HCT116 (cell line): ENCODE results near the gene ADORA1. TPM values are rescaled to one million over a fixed set of nuclear protein-coding genes. Genes with fewer than 3 reads are reported as not detected.

Experiments used
- ATAC-seq: fragments of 200-7000 bp; cut with Tn5 transposase; 2 replicates; pipeline ENCODE4 v1.9.1; 2020; ENCODE audit warnings: mild to moderate bottlenecking, moderate library complexity
- BruUV-seq: library from RNA; stranded (reverse); fragments of 400-500 nt; replicated peaks from 2 replicates; lab custom pipeline; 2021; lab: Mats Ljungman, UMichigan
- CTCF ChIA-PET: fragments of 300-600 bp; sonication (Branson Sonifier 250); formaldehyde crosslinking; loops from one replicate; lab custom pipeline; 2021; ENCODE audit warnings: antibody characterized with exemption; lab: Charles Lee
- POLR2A ChIA-PET: fragments of 300-600, 350-600 bp; sonication (Branson Sonifier 250); formaldehyde crosslinking; loops from one replicate; lab custom pipeline; 2021; ENCODE audit warnings: antibody characterized with exemption; lab: Charles Lee
- RAD21 ChIA-PET, 2 experiments: fragments of 300-600 bp; sonication (Branson Sonifier 250); formaldehyde crosslinking; loops; one replicate each; lab custom pipeline; 2023; ENCODE audit warnings: low total read pairs in 2 of 2; ENCODE audit not compliant: uncharacterized antibody in 2 of 2, unreplicated experiment in 2 of 2, low non-redundant PET in 1 of 2; lab: Charles Lee
- DNase-seq: peaks from one replicate; pipeline ENCODE4 v3.0.0-alpha.2; 2010; ENCODE audit warnings: low read depth, low spot score
- H2AFZ ChIP-seq: fragments of 200-600 bp; shearing (Covaris generic), sonication (generic); 2 replicates; pipeline ENCODE4 v1.6.1; 2017; ENCODE audit warnings: low read depth, mixed run types, mixed read lengths, antibody characterized with exemption, low read length; ENCODE audit not compliant: poor library complexity, severe bottlenecking
- H3K27ac ChIP-seq: 2 replicates; pipeline ENCODE4 v1.5.1; 2012; ENCODE audit warnings: low read depth, low read length
- H3K27me3 ChIP-seq: fragments of 200-600 bp; sonication (generic); 2 replicates; pipeline ENCODE4 v1.6.1; 2016; ENCODE audit warnings: mixed run types, low read length, mixed read lengths; ENCODE audit not compliant: insufficient read depth
- H3K36me3 ChIP-seq, 2 experiments: fragments of 200-500 bp in 1 of 2; fragments of 200-600 bp in 1 of 2; sonication (Bioruptor generic) in 1 of 2; sonication (generic) in 1 of 2; 2 replicates each; pipeline versions ENCODE4 v1.5.1 to v1.6.1; 2014 to 2016; ENCODE audit warnings: low read length in 2 of 2, inconsistent platforms in 1 of 2, mixed read lengths in 1 of 2, mixed run types in 1 of 2; ENCODE audit not compliant: insufficient read depth in 2 of 2, control insufficient read depth in 1 of 2
- H3K4me1 ChIP-seq, 2 experiments: fragments of 200-600 bp in 1 of 2; sonication (generic) in 1 of 2; 2 replicates each; pipeline versions ENCODE4 v1.5.1 to v1.6.1; 2012 to 2017; ENCODE audit warnings: low read length in 2 of 2, inconsistent platforms in 1 of 2, mild to moderate bottlenecking in 1 of 2, mixed read lengths in 1 of 2, mixed run types in 1 of 2, moderate library complexity in 1 of 2; ENCODE audit not compliant: insufficient read depth in 2 of 2, control insufficient read depth in 1 of 2
- H3K4me2 ChIP-seq: fragments of 200-600 bp; sonication (generic); 2 replicates; pipeline ENCODE4 v1.6.1; 2017; ENCODE audit warnings: mixed run types, low read length, mixed read lengths
- H3K4me3 ChIP-seq, 2 experiments: fragments of 200-600 bp in 1 of 2; sonication (generic) in 1 of 2; replicated peaks in 1 of 2; 2 replicates each; pipeline ENCODE4 v1.5.1; 2011 to 2016; ENCODE audit warnings: low read length in 2 of 2, control low read depth in 1 of 2, low read depth in 1 of 2, mild to moderate bottlenecking in 1 of 2, mixed read lengths in 1 of 2, mixed run types in 1 of 2
- H3K79me2 ChIP-seq: fragments of 200-600 bp; sonication (generic); 2 replicates; pipeline ENCODE4 v1.6.1; 2017; ENCODE audit warnings: mild to moderate bottlenecking, mixed run types, low read length, moderate library complexity, mixed read lengths; ENCODE audit not compliant: insufficient read depth
- H3K9ac ChIP-seq: fragments of 200-600 bp; sonication (generic); 2 replicates; pipeline ENCODE4 v1.6.1; 2016; ENCODE audit warnings: low read length, mixed read lengths
- H3K9me2 ChIP-seq: fragments of 200-600 bp; sonication (generic), shearing (Covaris generic); 2 replicates; pipeline ENCODE4 v1.6.1; 2017; ENCODE audit warnings: mixed run types, mild to moderate bottlenecking, moderate library complexity; ENCODE audit not compliant: insufficient read depth
- H3K9me3 ChIP-seq, 2 experiments: fragments of 200-500 bp in 1 of 2; fragments of 200-600 bp in 1 of 2; sonication (Bioruptor generic) in 1 of 2; sonication (generic) in 1 of 2; 2 replicates each; pipeline ENCODE4 v1.6.1; 2014 to 2017; ENCODE audit warnings: low read length in 2 of 2, mixed read lengths in 2 of 2, inconsistent platforms in 1 of 2, low read depth in 1 of 2, mild to moderate bottlenecking in 1 of 2, mixed run types in 1 of 2, moderate library complexity in 1 of 2; ENCODE audit not compliant: control insufficient read depth in 1 of 2, insufficient read depth in 1 of 2
- H4K20me1 ChIP-seq: fragments of 200-600 bp; sonication (generic), shearing (Covaris generic); 2 replicates; pipeline ENCODE4 v1.6.1; 2017; ENCODE audit warnings: mixed run types, mild to moderate bottlenecking, moderate library complexity; ENCODE audit not compliant: insufficient read depth
- SP1 ChIP-seq: IDR thresholded peaks from 2 replicates; pipeline ENCODE4 v1.6.1; 2012; ENCODE audit warnings: low read depth
- YY1 ChIP-seq: IDR thresholded peaks from 2 replicates; pipeline ENCODE4 v1.6.1; 2011; ENCODE audit warnings: low read length, low read depth, moderate library complexity, mild to moderate bottlenecking; ENCODE audit not compliant: insufficient replicate concordance; ENCODE audit errors: extremely low read depth
- intact Hi-C: fragments of 100-400 bp; cut with micrococcal nuclease; formaldehyde crosslinking; loops from 2 replicates; pipeline ENCODE4 v1.10.0; 2022
- total RNA-seq: library from RNA; stranded (reverse); gene quantifications from one replicate; pipeline ENCODE4 v1.2.1, GENCODE V29; 2021; ENCODE audit not compliant: unreplicated experiment

The ADORA1 gene
- total RNA-seq, 1 experiment from 2014 or later = 2.8 TPM

DNA sequence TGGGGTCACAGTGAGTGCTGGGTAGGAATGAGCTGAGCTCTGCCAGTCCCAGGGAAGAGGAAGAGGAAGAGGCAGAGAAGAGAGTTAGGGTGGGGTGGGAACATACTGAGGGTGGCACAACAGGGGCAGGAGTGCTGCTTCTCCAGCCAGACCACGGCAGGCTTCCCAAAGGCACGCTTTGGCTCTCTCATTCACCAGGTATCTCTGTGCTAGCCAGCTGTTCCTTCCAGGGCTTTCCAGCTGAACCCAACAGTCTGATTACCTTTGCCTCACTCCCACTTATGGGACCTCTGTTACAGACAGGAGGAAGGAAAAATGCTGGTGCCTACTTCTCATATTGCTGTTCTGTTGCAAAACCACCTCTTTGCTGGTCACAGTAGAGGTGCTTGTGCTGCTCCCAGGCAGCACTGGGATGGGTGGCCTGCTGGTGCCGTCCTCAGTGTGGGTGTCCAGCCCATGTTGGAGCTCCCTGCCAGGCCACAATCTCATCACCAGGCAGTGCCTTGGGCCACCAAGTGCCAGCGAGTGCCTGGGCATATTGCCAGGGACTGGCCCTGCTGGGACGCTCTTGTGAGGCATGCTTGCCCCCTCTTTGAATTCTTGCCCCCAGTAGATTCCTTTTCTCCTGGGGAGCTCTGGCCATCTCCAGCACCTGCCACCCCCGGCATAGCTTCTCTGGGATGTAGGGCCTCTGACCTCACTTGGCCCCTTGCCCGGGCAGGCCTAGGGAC, 2.1 kb downstream of the ADORA1 start:
- H3K27me3 ChIP-seq = no peaks in the 10 kb centered on the region; the same call in 1 of the 2 replicates
- POLR2A ChIA-PET = no interaction called here
- no peak for DNase-seq
- peaks cover 25 to 66% of the 10 kb centered on the region in 2 experiments; a peak in 3 of 4 replicates for H3K4me1 ChIP-seq
- no peak overlapping the region for H3K9ac ChIP-seq
- no peak overlapping the region for H3K4me3 ChIP-seq
- CTCF ChIA-PET = interaction anchor here (1.7 to 4.5 kb wide), 3 partner anchors 12 to 43 kb away, joined by 6 to 58 read pairs (median 20); no protein-coding TSS in a partner anchor
- no TSS peak for BruUV-seq
- no peak for TF ChIP-seq YY1
- TF ChIP-seq, all 23 proteins: peak for 0
- intact Hi-C loops = no loop called here
- no peaks in the 10 kb centered on the region for H3K79me2 ChIP-seq
- H2AFZ ChIP-seq = no peak overlapping the region
- no peaks in the 10 kb centered on the region for H3K9me3 ChIP-seq
- H3K9me2 ChIP-seq = no peaks in the 10 kb centered on the region
- H3K27ac ChIP-seq = no peak overlapping the region
- ATAC-seq = no peak
- no peaks in the 10 kb centered on the region for H3K36me3 ChIP-seq
- no peaks in the 10 kb centered on the region for H4K20me1 ChIP-seq
- H3K4me2 ChIP-seq = 0 out of 2 replicates have a peak overlapping the region, but pooled peaks have one; percentile 95
- RAD21 ChIA-PET = no interaction called here

DNA sequence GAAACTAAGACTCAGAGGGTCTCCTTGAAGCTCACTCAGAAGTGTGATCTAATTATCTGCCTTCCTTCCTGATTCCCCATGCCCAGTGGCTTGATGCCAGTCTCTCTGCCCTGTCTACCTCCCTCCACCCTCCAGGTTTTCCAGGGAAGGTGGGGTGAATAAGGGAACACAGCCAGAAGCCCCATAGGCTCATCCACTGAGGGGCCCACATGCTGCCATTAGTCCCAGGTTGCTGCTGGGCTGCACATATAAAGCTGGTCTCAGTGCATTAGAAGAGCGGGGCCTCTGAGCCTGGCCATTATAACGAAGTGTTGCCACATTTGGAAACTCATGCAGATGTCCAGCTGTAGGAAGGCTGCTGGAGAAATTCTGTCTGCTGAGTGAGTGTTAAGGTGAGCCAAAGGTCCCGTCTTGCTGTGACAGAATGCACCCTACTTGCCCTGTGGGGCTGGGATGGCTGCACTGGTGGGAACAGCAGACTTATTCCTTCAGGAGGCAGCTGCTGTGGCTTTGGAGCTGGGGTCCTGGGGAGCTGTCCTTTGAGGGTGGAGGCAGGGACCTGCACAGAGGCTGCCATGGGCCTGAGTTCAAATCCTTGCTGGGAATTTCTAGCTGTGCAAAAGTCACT, 2.9 kb downstream of the ADORA1 start:
- ChIA-PET RAD21 (no interaction called here), CTCF (interaction anchor here (1.0 to 1.7 kb wide), 2 partner anchors 17 to 42 kb away, joined by 4 to 6 read pairs; no protein-coding TSS in a partner anchor), POLR2A (no interaction called here)
- Histone ChIP-seq H3K4me3 (no peak overlapping the region), H3K27me3 (no peaks in the 10 kb centered on the region), H3K9me2 (no peaks in the 10 kb centered on the region), H3K27ac (no peak overlapping the region), H4K20me1 (no peaks in the 10 kb centered on the region), H3K4me1 (peaks cover 21 to 58% of the 10 kb centered on the region in 2 experiments; a peak in 3 of 4 replicates), H2AFZ (no peak overlapping the region), H3K9me3 (no peaks in the 10 kb centered on the region), H3K9ac (no peak overlapping the region), H3K4me2 (no peak overlapping the region), H3K36me3 (no peaks in the 10 kb centered on the region), H3K79me2 (no peaks in the 10 kb centered on the region)
- no peak for ATAC-seq
- intact Hi-C loops = no loop called here
- no TSS peak for BruUV-seq
- no peak for DNase-seq
- no peak for TF ChIP-seq SP1
